DMS53 (cell line): ENCODE measurements around the gene PEMT.
A peak's percentile ranks its signal among the peaks of the same experiment; 100 is the strongest.
"Not testable (repeated sequence)": the region's sequence is repeated elsewhere in the genome, so short reads cannot be mapped to it uniquely, and the experiment has no call there.

Experiments
- DNase-seq: peaks from one replicate; lab custom pipeline; 2025; lab: John Stamatoyannopoulos, UW

The PEMT gene

GRCh38 chr17:17487998-17488397 lies 103.5 kb downstream of the PEMT start:
- no peak for DNase-seq

- DNase-seq = not testable (repeated sequence)
Measured at GRCh38 chr17:17486416-17486815, 105.1 kb downstream of the PEMT start.

- no peak for DNase-seq
Measured at GRCh38 chr17:17485420-17485819, 106.1 kb downstream of the PEMT start.

GRCh38 chr17:17484451-17484899 lies 107.0 kb downstream of the PEMT start:
- no peak for DNase-seq

- no peak for DNase-seq
Measured at GRCh38 chr17:17481860-17482259, 109.6 kb downstream of the PEMT start.

- DNase-seq = no peak
Measured at GRCh38 chr17:17480593-17481148, 110.8 kb downstream of the PEMT start.

GRCh38 chr17:17479209-17479608 lies 112.3 kb downstream of the PEMT start:
- no peak for DNase-seq

GRCh38 chr17:17476865-17477467 lies 114.5 kb downstream of the PEMT start, which contains the start of gene MED9:
MED9 (plus strand) TSS chr17:17477000; CDS start chr17:17477042, 42 bp downstream.
- DNase-seq = peak; percentile 95

GRCh38 chr17:17474341-17474740 lies 117.2 kb downstream of the PEMT start:
- no peak for DNase-seq

GRCh38 chr17:17472333-17472920 lies 119.1 kb downstream of the PEMT start:
- DNase-seq = no peak

GRCh38 chr17:17469996-17470395 lies 121.5 kb downstream of the PEMT start:
- no peak for DNase-seq

GRCh38 chr17:17469358-17469757 lies 122.2 kb downstream of the PEMT start:
- no peak for DNase-seq

GRCh38 chr17:17468217-17469010 lies 123.1 kb downstream of the PEMT start:
- no peak for DNase-seq

- DNase-seq = peak; percentile 10
Measured at GRCh38 chr17:17467720-17468119, 123.8 kb downstream of the PEMT start.

GRCh38 chr17:17467016-17467415 lies 124.5 kb downstream of the PEMT start:
- DNase-seq = no peak

GRCh38 chr17:17466511-17466910 lies 125.0 kb downstream of the PEMT start:
- DNase-seq = no peak

- not testable (repeated sequence) for DNase-seq
Measured at GRCh38 chr17:17465878-17466277, 125.6 kb downstream of the PEMT start.

GRCh38 chr17:17463821-17464220 lies 127.7 kb downstream of the PEMT start:
- DNase-seq = no peak

- DNase-seq = no peak
Measured at GRCh38 chr17:17462048-17462824, 129.3 kb downstream of the PEMT start.

GRCh38 chr17:17460038-17460437 lies 131.5 kb downstream of the PEMT start:
- DNase-seq = no peak

GRCh38 chr17:17457680-17458079 lies 133.8 kb downstream of the PEMT start:
- no peak for DNase-seq

GRCh38 chr17:17456251-17456650 lies 135.3 kb downstream of the PEMT start:
- no peak for DNase-seq
